ENCODE measurements around the gene LRRC4C.

Gene LRRC4C

DNA sequence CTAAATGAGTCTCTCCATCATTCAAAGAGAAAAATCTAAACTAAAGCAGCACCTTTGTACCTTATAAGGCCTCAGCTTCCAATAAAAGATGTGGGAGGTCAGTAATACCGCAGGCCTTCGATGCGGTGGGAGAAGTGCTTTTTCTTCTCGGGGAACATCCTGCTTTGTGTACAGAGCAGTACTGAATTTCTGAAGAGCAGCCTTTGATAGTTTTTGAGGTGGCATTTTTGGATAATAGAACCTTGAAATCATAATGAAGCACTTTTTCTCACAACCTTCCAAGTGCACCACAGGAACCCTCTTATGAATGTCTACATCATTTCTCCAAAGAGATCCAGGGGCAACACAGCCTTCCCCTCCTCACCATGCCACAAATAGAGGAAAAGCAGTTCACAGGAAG, 39.6 kb downstream of the LRRC4C start:
- no peak overlapping the region for H3K4me3 ChIP-seq (ENCODE audit: low read depth, low read length)
- TF ChIP-seq, protein P1, sequence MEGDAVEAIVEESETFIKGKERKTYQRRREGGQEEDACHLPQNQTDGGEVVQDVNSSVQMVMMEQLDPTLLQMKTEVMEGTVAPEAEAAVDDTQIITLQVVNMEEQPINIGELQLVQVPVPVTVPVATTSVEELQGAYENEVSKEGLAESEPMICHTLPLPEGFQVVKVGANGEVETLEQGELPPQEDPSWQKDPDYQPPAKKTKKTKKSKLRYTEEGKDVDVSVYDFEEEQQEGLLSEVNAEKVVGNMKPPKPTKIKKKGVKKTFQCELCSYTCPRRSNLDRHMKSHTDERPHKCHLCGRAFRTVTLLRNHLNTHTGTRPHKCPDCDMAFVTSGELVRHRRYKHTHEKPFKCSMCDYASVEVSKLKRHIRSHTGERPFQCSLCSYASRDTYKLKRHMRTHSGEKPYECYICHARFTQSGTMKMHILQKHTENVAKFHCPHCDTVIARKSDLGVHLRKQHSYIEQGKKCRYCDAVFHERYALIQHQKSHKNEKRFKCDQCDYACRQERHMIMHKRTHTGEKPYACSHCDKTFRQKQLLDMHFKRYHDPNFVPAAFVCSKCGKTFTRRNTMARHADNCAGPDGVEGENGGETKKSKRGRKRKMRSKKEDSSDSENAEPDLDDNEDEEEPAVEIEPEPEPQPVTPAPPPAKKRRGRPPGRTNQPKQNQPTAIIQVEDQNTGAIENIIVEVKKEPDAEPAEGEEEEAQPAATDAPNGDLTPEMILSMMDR (IDR thresholded peaks at IDR 0.05; ENCODE audit: low read depth, low read length) = no peak

- TF ChIP-seq, protein P1 (IDR thresholded peaks at IDR 0.05; ENCODE audit: low read depth, low read length) = no peak
- H3K4me3 ChIP-seq (ENCODE audit: low read depth, low read length) = no peak overlapping the region
Observed at GRCh38 chr11:41414771-41415440, 44.5 kb downstream of the LRRC4C start.

GRCh38 chr11:41413843-41414242, 45.6 kb downstream of the LRRC4C start:
- TF ChIP-seq, protein P1 (IDR thresholded peaks at IDR 0.05; ENCODE audit: low read depth, low read length) = no peak
- no peak overlapping the region for H3K4me3 ChIP-seq (ENCODE audit: low read depth, low read length)

DNA sequence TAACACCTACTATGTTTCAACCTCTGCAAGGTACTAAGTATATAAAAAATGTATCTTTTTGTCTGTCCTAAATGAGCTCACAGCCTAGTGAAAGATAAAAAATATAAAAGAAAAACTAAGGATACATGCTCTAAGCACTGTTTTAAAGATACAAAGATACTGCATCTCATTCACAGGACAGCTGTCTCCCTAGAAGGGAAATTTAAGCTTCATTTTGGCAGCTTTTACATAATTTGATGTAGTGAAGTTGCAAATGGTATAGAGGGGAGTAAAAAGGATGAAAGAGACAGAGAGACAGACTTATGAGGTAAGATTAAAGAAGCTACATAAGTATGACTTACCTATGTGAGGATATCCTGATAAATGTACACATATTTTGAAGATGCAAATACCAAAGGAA, 53.6 kb downstream of the LRRC4C start:
- TF ChIP-seq, protein P1 (IDR thresholded peaks at IDR 0.05; ENCODE audit: low read depth, low read length) = no peak
- H3K4me3 ChIP-seq (ENCODE audit: low read depth, low read length) = no peak overlapping the region

GRCh38 chr11:41404109-41404508, 55.3 kb downstream of the LRRC4C start:
- H3K4me3 ChIP-seq (ENCODE audit: low read depth, low read length) = no peak overlapping the region
- TF ChIP-seq, protein P1 (IDR thresholded peaks at IDR 0.05; ENCODE audit: low read depth, low read length) = no peak

- TF ChIP-seq, protein P1 (IDR thresholded peaks at IDR 0.05; ENCODE audit: low read depth, low read length) = no peak
Observed at GRCh38 chr11:41403458-41403857, 56.0 kb downstream of the LRRC4C start.

DNA sequence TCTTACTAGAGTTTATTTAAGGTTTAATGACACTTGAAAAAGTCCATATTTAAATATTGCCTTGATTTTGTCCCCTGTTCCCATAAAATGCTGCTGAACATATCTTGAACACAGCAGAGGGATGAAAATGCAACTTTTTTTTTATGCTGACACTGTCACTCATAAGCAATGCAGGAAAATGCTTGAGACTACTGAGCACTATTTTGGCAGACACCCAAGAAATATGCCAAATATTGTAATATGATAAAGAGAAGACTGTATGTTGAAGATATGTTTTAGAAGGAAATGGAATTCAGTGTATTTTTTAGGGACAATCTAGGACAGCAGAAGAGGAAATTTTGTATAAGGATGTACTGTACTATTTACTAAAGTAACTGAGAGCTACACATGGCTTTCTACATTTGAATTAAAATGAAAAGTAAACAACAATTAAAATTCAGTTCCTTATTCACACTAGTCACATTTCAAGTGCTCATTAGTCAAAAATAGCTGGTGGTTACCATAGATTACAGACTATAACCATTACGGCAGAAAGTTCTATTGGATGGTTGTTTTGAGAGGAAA, 58.6 kb downstream of the LRRC4C start:
- no peak overlapping the region for H3K4me3 ChIP-seq (ENCODE audit: low read depth, low read length)
- TF ChIP-seq, protein P1 (IDR thresholded peaks at IDR 0.05; ENCODE audit: low read depth, low read length) = no peak

More at GRCh38 chr11:41403458-41403857, 56.0 kb downstream of the LRRC4C start:
- no peak overlapping the region for H3K4me3 ChIP-seq (ENCODE audit: low read depth, low read length)

All from WI38 (cell line).